NB4 (cell line): ENCODE measurements around the gene PLA2G4F.
"Not testable (repeated sequence)": the region's sequence is repeated elsewhere in the genome, so short reads cannot be mapped to it uniquely, and the experiment has no call there.

Experiments used
- MYC ChIP-seq: IDR thresholded peaks from 2 replicates; pipeline ENCODE4 v1.6.1; 2011; ENCODE audit warnings: low read depth, low read length
- POLR2A ChIP-seq: IDR thresholded peaks from 2 replicates; pipeline ENCODE4 v1.6.1; 2011; ENCODE audit warnings: mild to moderate bottlenecking; ENCODE audit not compliant: insufficient read length; ENCODE audit errors: extremely low read depth
- TF ChIP-seq, protein P1 (sequence below): IDR thresholded peaks from one replicate; pipeline ENCODE4 v1.5.1; 2012; ENCODE audit warnings: low read depth, low read length

- not testable (repeated sequence) for TF ChIP-seq POLR2A, MYC
- TF ChIP-seq, protein P1, sequence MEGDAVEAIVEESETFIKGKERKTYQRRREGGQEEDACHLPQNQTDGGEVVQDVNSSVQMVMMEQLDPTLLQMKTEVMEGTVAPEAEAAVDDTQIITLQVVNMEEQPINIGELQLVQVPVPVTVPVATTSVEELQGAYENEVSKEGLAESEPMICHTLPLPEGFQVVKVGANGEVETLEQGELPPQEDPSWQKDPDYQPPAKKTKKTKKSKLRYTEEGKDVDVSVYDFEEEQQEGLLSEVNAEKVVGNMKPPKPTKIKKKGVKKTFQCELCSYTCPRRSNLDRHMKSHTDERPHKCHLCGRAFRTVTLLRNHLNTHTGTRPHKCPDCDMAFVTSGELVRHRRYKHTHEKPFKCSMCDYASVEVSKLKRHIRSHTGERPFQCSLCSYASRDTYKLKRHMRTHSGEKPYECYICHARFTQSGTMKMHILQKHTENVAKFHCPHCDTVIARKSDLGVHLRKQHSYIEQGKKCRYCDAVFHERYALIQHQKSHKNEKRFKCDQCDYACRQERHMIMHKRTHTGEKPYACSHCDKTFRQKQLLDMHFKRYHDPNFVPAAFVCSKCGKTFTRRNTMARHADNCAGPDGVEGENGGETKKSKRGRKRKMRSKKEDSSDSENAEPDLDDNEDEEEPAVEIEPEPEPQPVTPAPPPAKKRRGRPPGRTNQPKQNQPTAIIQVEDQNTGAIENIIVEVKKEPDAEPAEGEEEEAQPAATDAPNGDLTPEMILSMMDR: not testable (repeated sequence)
Observed at GRCh38 chr15:42091753-42092397, 64.6 kb downstream of the PLA2G4F start.
